ENCODE measurements around the gene HMOX1. TPM values are rescaled to one million over a fixed set of nuclear protein-coding genes. Genes with fewer than 3 reads are reported as not detected.

The HMOX1 gene
- total RNA-seq, 4 donors from 2014 or later, result 1.00 to 172 (median 42.7) TPM

DNA sequence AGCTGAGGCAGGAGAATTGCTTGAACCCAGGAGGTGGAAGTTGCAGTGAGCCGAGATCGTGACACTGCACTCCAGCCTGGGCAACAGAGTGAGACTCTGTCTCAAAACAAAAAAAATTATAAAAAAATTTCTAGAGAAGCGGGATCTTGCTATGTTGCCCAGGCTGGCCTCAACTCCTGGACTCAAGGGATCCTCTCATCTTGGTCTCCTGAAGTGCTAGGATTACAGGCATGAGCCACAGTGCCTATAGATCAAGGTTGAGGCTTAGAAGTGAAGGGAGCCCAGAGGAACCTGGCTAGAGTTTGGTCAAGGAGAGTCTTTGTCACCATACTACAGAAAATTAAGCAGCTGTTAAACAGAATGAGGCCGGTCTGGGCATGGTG, 17.7 kb downstream of the HMOX1 start:
- Histone ChIP-seq H3K27ac (no peak overlapping the region), H3K9me3 (no peaks in the 10 kb centered on the region), H3K27me3 (no peaks in the 10 kb centered on the region), H3K36me3 (no peaks in the 10 kb centered on the region), H3K4me3 (no peak overlapping the region), H3K4me1 (peaks cover 7 to 31% (median 12%) of the 10 kb centered on the region in 4 donors)
- DNase-seq, result no peak
- WGBS, 2 donors (ENCODE audit: low coverage in 1 of 2), result 99% methylated on average over 4 of the region's 4 CpGs; no CpG with 5 or more reads in 1 of the 2 donors
- in situ Hi-C loops (cut with MboI; ENCODE audit: low pct_ligation_motif_present in 1 of 4, low pct_unique_long_range_greater_than_20kb in 1 of 4, low sequenced_read_pairs in 3 of 4) (no loop called here), intact Hi-C loops (cut with DNase I; ENCODE audit: low total_unique reads) (no loop called here)
- TF ChIP-seq POLR2A (IDR thresholded peaks at IDR 0.05) (no peak), EP300 (IDR thresholded peaks at IDR 0.05; ENCODE audit: low read depth) (no peak), POLR2AphosphoS5 (IDR thresholded peaks at IDR 0.05) (no peak)
- TF ChIP-seq, protein P1, sequence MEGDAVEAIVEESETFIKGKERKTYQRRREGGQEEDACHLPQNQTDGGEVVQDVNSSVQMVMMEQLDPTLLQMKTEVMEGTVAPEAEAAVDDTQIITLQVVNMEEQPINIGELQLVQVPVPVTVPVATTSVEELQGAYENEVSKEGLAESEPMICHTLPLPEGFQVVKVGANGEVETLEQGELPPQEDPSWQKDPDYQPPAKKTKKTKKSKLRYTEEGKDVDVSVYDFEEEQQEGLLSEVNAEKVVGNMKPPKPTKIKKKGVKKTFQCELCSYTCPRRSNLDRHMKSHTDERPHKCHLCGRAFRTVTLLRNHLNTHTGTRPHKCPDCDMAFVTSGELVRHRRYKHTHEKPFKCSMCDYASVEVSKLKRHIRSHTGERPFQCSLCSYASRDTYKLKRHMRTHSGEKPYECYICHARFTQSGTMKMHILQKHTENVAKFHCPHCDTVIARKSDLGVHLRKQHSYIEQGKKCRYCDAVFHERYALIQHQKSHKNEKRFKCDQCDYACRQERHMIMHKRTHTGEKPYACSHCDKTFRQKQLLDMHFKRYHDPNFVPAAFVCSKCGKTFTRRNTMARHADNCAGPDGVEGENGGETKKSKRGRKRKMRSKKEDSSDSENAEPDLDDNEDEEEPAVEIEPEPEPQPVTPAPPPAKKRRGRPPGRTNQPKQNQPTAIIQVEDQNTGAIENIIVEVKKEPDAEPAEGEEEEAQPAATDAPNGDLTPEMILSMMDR (IDR thresholded peaks at IDR 0.05), result no peak

DNA sequence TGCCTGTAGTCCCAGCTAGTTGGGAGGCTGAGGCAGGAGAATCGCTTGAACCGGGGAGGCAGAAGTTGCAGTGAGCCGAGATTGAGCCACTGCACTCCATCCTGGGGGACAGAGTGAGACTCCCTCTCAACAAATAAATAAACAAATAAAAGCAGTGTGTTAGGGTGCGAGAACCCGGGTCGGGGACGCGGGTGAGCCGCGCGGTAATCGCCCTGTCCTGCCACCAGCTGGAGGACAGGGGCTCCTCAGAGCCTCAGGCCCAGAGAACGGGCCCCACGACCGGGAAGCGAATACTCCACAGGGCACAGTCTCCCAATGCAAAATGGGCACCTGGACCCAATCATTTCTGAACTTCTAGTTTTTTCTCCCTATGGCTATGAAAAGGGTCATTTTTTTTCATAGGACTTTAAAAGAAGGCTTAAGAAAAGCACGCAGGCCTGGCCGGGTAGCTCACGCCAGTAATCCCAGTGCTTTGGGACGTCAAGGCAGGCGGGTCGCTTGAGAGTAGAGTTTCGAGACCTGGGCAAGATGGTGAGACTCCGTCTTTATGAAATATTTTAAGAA, 18.3 kb downstream of the HMOX1 start:
- Histone ChIP-seq H3K4me3 (peak overlapping the region; percentile 17 to 99 (median 74)), H3K4me1 (peaks cover 7 to 27% (median 12%) of the 10 kb centered on the region in 4 donors), H3K9me3 (no peaks in the 10 kb centered on the region), H3K27ac (peak overlapping the region; percentile 70 to 80 (median 78)), H3K27me3 (no peaks in the 10 kb centered on the region), H3K36me3 (no peaks in the 10 kb centered on the region)
- intact Hi-C loops (cut with DNase I; ENCODE audit: low total_unique reads), result no loop called here
- no peak for DNase-seq
- WGBS, 2 donors (ENCODE audit: low coverage in 1 of 2), result 75 to 78% methylated on average over 8 to 24 of the region's 24 CpGs
- in situ Hi-C loops (cut with MboI; ENCODE audit: low pct_ligation_motif_present in 1 of 4, low pct_unique_long_range_greater_than_20kb in 1 of 4, low sequenced_read_pairs in 3 of 4), result no loop called here
- TF ChIP-seq POLR2A (IDR thresholded peaks at IDR 0.05), result no peak

DNA sequence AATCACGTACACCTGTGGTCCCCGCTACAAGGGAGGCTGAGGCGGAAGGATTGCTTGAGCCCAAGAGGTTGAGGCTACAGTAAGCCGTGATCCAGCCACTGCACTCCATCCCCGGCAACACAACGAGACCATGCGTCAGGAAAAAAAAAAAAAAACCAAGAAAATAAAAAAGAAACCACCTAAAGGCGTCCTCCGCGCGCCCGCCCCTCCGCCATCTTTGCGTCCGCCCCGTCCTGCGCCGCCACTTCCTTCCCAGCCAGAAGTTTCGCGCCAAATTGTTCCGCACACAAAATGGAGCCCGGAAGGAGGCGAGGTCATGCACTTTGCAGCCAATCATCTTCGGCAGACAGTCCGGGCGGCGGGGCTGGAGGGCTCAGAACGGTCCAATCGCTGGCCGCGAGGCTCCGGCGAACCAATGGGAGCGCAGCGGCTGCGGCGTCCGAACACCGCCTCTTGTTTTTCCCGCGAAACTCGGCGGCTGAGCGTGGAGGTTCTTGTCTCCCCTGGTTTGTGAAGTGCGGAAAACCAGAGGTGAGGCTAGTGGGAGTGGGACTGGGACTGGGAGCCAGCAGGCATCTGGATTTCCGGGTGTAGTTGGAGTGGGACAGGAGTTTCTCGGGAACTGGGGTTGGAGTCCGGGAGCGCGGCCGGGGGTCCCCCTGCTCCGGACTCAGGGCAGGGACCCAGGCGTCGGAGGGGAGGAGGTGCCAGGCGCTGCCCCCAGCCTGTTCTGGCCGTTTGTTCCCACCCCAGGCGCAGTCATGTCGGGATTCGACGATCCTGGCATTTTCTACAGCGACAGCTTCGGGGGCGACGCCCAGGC, 19.0 kb downstream of the HMOX1 start, which contains the start of gene MCM5:
MCM5 (plus strand) TSS at position 463 of the 823 bp plus-strand sequence; CDS start at position 762, 299 bp downstream.
- no peaks in the 10 kb centered on the region for H3K36me3 ChIP-seq
- DNase-seq, result peak; percentile 98
- TF ChIP-seq POLR2AphosphoS5 (IDR thresholded peaks at IDR 0.05), result peak in 2 of 3 donors; percentile 53 to 62
- TF ChIP-seq, protein P1 (IDR thresholded peaks at IDR 0.05), result no peak
- no peak for TF ChIP-seq EP300 (IDR thresholded peaks at IDR 0.05; ENCODE audit: low read depth)
- WGBS, 2 donors (ENCODE audit: low coverage in 1 of 2), result 3% methylated on average over 61 of the region's 64 CpGs; no CpG with 5 or more reads in 1 of the 2 donors
- in situ Hi-C loops (cut with MboI; ENCODE audit: low pct_ligation_motif_present in 1 of 4, low pct_unique_long_range_greater_than_20kb in 1 of 4, low sequenced_read_pairs in 3 of 4) (loop anchor here in 2 of 4 donors (10.0 to 25.0 kb wide), 3 partner anchors 45 to 712 kb away; no protein-coding TSS in a partner anchor), intact Hi-C loops (cut with DNase I; ENCODE audit: low total_unique reads) (no loop called here)
- H3K4me1 ChIP-seq, result peaks cover 7 to 27% (median 12%) of the 10 kb centered on the region in 4 donors
- H3K9me3 ChIP-seq, result no peaks in the 10 kb centered on the region
- peak within 1 kb of the TSS; percentile 70 to 80 (median 78) for H3K27ac ChIP-seq
- peak within 1 kb of the TSS; percentile 65 to 99 (median 74) for H3K4me3 ChIP-seq
- H3K27me3 ChIP-seq, result no peaks in the 10 kb centered on the region

DNA sequence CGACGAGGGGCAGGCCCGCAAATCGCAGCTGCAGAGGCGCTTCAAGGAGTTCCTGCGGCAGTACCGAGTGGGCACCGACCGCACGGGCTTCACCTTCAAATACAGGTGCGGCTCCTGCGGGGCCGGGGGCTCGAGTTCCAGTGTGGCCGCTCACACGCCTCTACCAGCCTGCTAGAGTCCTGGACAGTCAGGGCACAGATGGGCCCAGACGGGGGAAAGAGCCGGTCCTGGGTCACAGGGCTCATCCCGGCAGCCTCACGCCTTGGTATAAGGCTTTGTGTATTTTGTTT, 19.6 kb downstream of the HMOX1 start:
- Histone ChIP-seq H3K4me1 (peaks cover 7 to 27% (median 12%) of the 10 kb centered on the region in 4 donors), H3K27me3 (no peaks in the 10 kb centered on the region), H3K27ac (peak overlapping the region; percentile 53 to 80 (median 74)), H3K36me3 (no peaks in the 10 kb centered on the region), H3K4me3 (peak overlapping the region; percentile 65 to 99 (median 74)), H3K9me3 (no peaks in the 10 kb centered on the region)
- TF ChIP-seq, protein P1 (IDR thresholded peaks at IDR 0.05), result no peak
- TF ChIP-seq POLR2AphosphoS5 (IDR thresholded peaks at IDR 0.05) (no peak), POLR2A (IDR thresholded peaks at IDR 0.05) (no peak), EP300 (IDR thresholded peaks at IDR 0.05; ENCODE audit: low read depth) (no peak)
- in situ Hi-C loops (cut with MboI; ENCODE audit: low pct_ligation_motif_present in 1 of 4, low pct_unique_long_range_greater_than_20kb in 1 of 4, low sequenced_read_pairs in 3 of 4), result loop anchor here in 2 of 4 donors (10.0 to 25.0 kb wide), 3 partner anchors 46 to 712 kb away; no protein-coding TSS in a partner anchor
- WGBS, 2 donors (ENCODE audit: low coverage in 1 of 2), result 0% methylated on average over 20 of the region's 20 CpGs; no CpG with 5 or more reads in 1 of the 2 donors
- DNase-seq, result no peak
- intact Hi-C loops (cut with DNase I; ENCODE audit: low total_unique reads), result no loop called here

All from transverse colon (tissue), 4 donors.